ENCODE measurements around the gene MYDGF. TPM values are rescaled to one million over a fixed set of nuclear protein-coding genes. Genes with fewer than 3 reads are reported as not detected.

The MYDGF gene
- total RNA-seq, 4 donors from 2014 or later = 22.8 to 59.2 (median 42.8) TPM

- H3K27ac ChIP-seq (replicated peaks in 1 of 4) = peak overlapping the region in 3 of 4 donors; percentile 10 to 45 (median 30)
- intact Hi-C loops (cut with DNase I) = no loop called here
- H3K4me3 ChIP-seq = no peak overlapping the region
- no peak for DNase-seq (ENCODE audit: extremely low spot score)
- H3K4me1 ChIP-seq = peaks cover 31 to 54% (median 42%) of the 10 kb centered on the region in 4 donors
- no peaks in the 10 kb centered on the region for H3K27me3 ChIP-seq
- H3K36me3 ChIP-seq = peaks cover 38 to 72% (median 69%) of the 10 kb centered on the region in 4 donors
- no peak for TF ChIP-seq CTCF (IDR thresholded peaks at IDR 0.05)
- no peak for TF ChIP-seq EP300 (IDR thresholded peaks at IDR 0.05)
- TF ChIP-seq POLR2AphosphoS5 (IDR thresholded peaks at IDR 0.05) = peak; percentile 13 to 51
- WGBS = 83% methylated on average over 18 of the region's 19 CpGs
- no peaks in the 10 kb centered on the region for H3K9me3 ChIP-seq
Measured at GRCh38 chr19:4705413-4706131, 35.4 kb upstream of the MYDGF start.

- Histone ChIP-seq H3K9me3 (no peaks in the 10 kb centered on the region), H3K27me3 (no peaks in the 10 kb centered on the region), H3K4me3 (no peak overlapping the region), H3K27ac (replicated peaks in 1 of 4) (no peak overlapping the region), H3K36me3 (peaks cover 45 to 72% (median 70%) of the 10 kb centered on the region in 4 donors), H3K4me1 (peaks cover 20 to 42% (median 34%) of the 10 kb centered on the region in 4 donors)
- TF ChIP-seq POLR2AphosphoS5 (IDR thresholded peaks at IDR 0.05) = no peak
- no peak for TF ChIP-seq EP300 (IDR thresholded peaks at IDR 0.05)
- TF ChIP-seq POLR2A (IDR thresholded peaks at IDR 0.05; ENCODE audit: low read depth) = no peak
- TF ChIP-seq CTCF (IDR thresholded peaks at IDR 0.05) = no peak
- 86% methylated on average over 2 of the region's 9 CpGs for whole genome bisulfite sequencing
- DNase-seq (ENCODE audit: extremely low spot score) = no peak
- intact Hi-C loops (cut with DNase I) = no loop called here
Measured at GRCh38 chr19:4704317-4704673, 34.2 kb upstream of the MYDGF start.

- H3K4me1 ChIP-seq = peaks cover 15 to 37% (median 31%) of the 10 kb centered on the region in 4 donors
- no peak overlapping the region for H3K27ac ChIP-seq (replicated peaks in 1 of 4)
- intact Hi-C loops (cut with DNase I) = no loop called here
- DNase-seq (ENCODE audit: extremely low spot score) = no peak
- 92% methylated on average over 21 of the region's 28 CpGs for WGBS
- TF ChIP-seq POLR2AphosphoS5 (IDR thresholded peaks at IDR 0.05) (no peak), POLR2A (IDR thresholded peaks at IDR 0.05; ENCODE audit: low read depth) (no peak), EP300 (IDR thresholded peaks at IDR 0.05) (no peak), CTCF (IDR thresholded peaks at IDR 0.05) (no peak)
- no peaks in the 10 kb centered on the region for H3K27me3 ChIP-seq
- H3K4me3 ChIP-seq = no peak overlapping the region
- H3K36me3 ChIP-seq = peaks cover 45 to 76% (median 70%) of the 10 kb centered on the region in 4 donors
- no peaks in the 10 kb centered on the region for H3K9me3 ChIP-seq
Measured at GRCh38 chr19:4703671-4704316, 33.7 kb upstream of the MYDGF start.

GRCh38 chr19:4702764-4703163, 32.6 kb upstream of the MYDGF start:
- no peak for DNase-seq (ENCODE audit: extremely low spot score)
- no peaks in the 10 kb centered on the region for H3K27me3 ChIP-seq
- 88% methylated on average over 11 of the region's 11 CpGs for WGBS
- peaks cover 9 to 27% (median 21%) of the 10 kb centered on the region in 4 donors for H3K4me1 ChIP-seq
- TF ChIP-seq CTCF (IDR thresholded peaks at IDR 0.05) (no peak), POLR2A (IDR thresholded peaks at IDR 0.05; ENCODE audit: low read depth) (no peak)
- H3K36me3 ChIP-seq = peaks cover 49 to 86% (median 78%) of the 10 kb centered on the region in 4 donors
- intact Hi-C loops (cut with DNase I) = no loop called here
- no peak overlapping the region for H3K4me3 ChIP-seq
- H3K9me3 ChIP-seq = no peaks in the 10 kb centered on the region
- no peak overlapping the region for H3K27ac ChIP-seq (replicated peaks in 1 of 4)

All from esophagus muscularis mucosa (tissue), 4 donors.